K562 (cell line): ENCODE data around the gene ADGRB2. TPM values are rescaled to one million over a fixed set of nuclear protein-coding genes. Genes with fewer than 3 reads are reported as not detected.

ENCODE experiments used
- ATF4 ChIP-seq: fragments of 450-650 bp; formaldehyde crosslinking; IDR thresholded peaks from 2 replicates; pipeline ENCODE4 v1.4.0; 2022; ENCODE audit warnings: mild to moderate bottlenecking, moderate library complexity
- CGGBP1 ChIP-seq: fragments of 250-450 bp; sonication (Bioruptor Pico); IDR thresholded peaks from 2 replicates; pipeline ENCODE4 v1.9.0; 2021; ENCODE audit warnings: mild to moderate bottlenecking
- DPF2 ChIP-seq: fragments of 450-650 bp; IDR thresholded peaks from 2 replicates; pipeline ENCODE4 v1.6.1; 2016
- EZH2 ChIP-seq: IDR thresholded peaks from 2 replicates; pipeline ENCODE4 v1.6.1; 2012; ENCODE audit warnings: low read depth, mild to moderate bottlenecking, inconsistent platforms, low read length, borderline replicate concordance
- FOXA1 ChIP-seq: fragments of 450-650 bp; IDR thresholded peaks from 2 replicates; pipeline ENCODE4 v1.6.1; 2016; ENCODE audit warnings: mild to moderate bottlenecking, borderline replicate concordance
- HNRNPL ChIP-seq: fragments of 200-400 bp; formaldehyde crosslinking; IDR thresholded peaks from 2 replicates; pipeline ENCODE4 v1.6.1; 2017; ENCODE audit warnings: low read depth, mild to moderate bottlenecking, low read length
- JUND ChIP-seq, 2 experiments: IDR thresholded peaks; 2 replicates in 1 of 2; 3 replicates in 1 of 2; pipeline ENCODE4 v1.6.1; 2011; ENCODE audit warnings: borderline replicate concordance in 2 of 2, low read depth in 2 of 2, low read length in 2 of 2, improper control_type of control experiment in 1 of 2, missing biosample characterization in 1 of 2, missing genetic modification characterization in 1 of 2, missing genetic modification reagents in 1 of 2
- KDM2B ChIP-seq: fragments of 250-450 bp; sonication (Bioruptor Pico); IDR thresholded peaks from 2 replicates; pipeline ENCODE4 v1.8.0; 2021; ENCODE audit warnings: mild to moderate bottlenecking, moderate library complexity
- L3MBTL2 ChIP-seq: fragments of 450-650 bp; IDR thresholded peaks from 2 replicates; pipeline ENCODE4 v1.6.1; 2016; ENCODE audit warnings: mild to moderate bottlenecking, moderate library complexity
- MLLT1 ChIP-seq, 2 experiments: fragments of 450-650 bp; IDR thresholded peaks; 2 replicates each; pipeline ENCODE4 v1.6.1; 2016
- MTA3 ChIP-seq: fragments of 450-650 bp; formaldehyde crosslinking; IDR thresholded peaks from 2 replicates; pipeline ENCODE4 v1.6.1; 2017; ENCODE audit warnings: mild to moderate bottlenecking, borderline replicate concordance
- MXD1 ChIP-seq: fragments of 250-450 bp; sonication (Bioruptor Pico); IDR thresholded peaks from 2 replicates; pipeline ENCODE4 v1.8.0; 2021; ENCODE audit warnings: borderline replicate concordance, mild to moderate bottlenecking, moderate library complexity; ENCODE audit not compliant: poor library complexity, severe bottlenecking
- NR0B1 ChIP-seq: fragments of 450-650 bp; IDR thresholded peaks from one replicate; pipeline ENCODE4 v1.6.1; 2018; ENCODE audit warnings: mild to moderate bottlenecking, moderate library complexity; ENCODE audit not compliant: partially characterized antibody
- POLR2B ChIP-seq: fragments of 450-650 bp; IDR thresholded peaks from 2 replicates; pipeline ENCODE4 v1.6.1; 2018; ENCODE audit warnings: low read depth; ENCODE audit not compliant: partially characterized antibody
- PTBP1 ChIP-seq: fragments of 200-400 bp; formaldehyde crosslinking; IDR thresholded peaks from 2 replicates; pipeline ENCODE4 v1.6.1; 2017; ENCODE audit warnings: low read depth, low read length
- RCOR1 ChIP-seq, 2 experiments: IDR thresholded peaks; 2 replicates each; pipeline ENCODE4 v1.6.1; 2012; ENCODE audit warnings: low read depth in 2 of 2, low read length in 2 of 2, borderline replicate concordance in 1 of 2, improper control_type of control experiment in 1 of 2
- RFX7 ChIP-seq: fragments of 250-450 bp; sonication (Bioruptor Pico); IDR thresholded peaks from 2 replicates; pipeline ENCODE4 v1.5.1; 2021; ENCODE audit warnings: mild to moderate bottlenecking
- ZFPM2 ChIP-seq: fragments of 250-450 bp; sonication (Bioruptor Pico); IDR thresholded peaks from 2 replicates; pipeline ENCODE4 v1.5.1; 2022; ENCODE audit warnings: mild to moderate bottlenecking
- ZNF134 ChIP-seq: fragments of 250-450 bp; sonication (Bioruptor Pico); conservative IDR thresholded peaks from 2 replicates; pipeline ENCODE4 v1.4.0; 2020
- ZNF395 ChIP-seq: fragments of 200-800 bp; sonication (Bioruptor generic); IDR thresholded peaks from 2 replicates; pipeline ENCODE4 v1.6.1; 2017; ENCODE audit warnings: missing genetic modification characterization, missing compliant biosample characterization
- ZNF57 ChIP-seq: fragments of 450-650 bp; formaldehyde crosslinking; IDR thresholded peaks from 2 replicates; pipeline ENCODE4 v1.4.0; 2020; ENCODE audit warnings: mild to moderate bottlenecking, moderate library complexity
- ZNF668 ChIP-seq: fragments of 250-450 bp; sonication (Bioruptor Pico); IDR thresholded peaks from 2 replicates; pipeline ENCODE4 v1.8.0; 2022; ENCODE audit warnings: mild to moderate bottlenecking, inconsistent platforms
- polyA plus RNA-seq, 8 experiments: library from polyadenylated mRNA; depleted of rRNA in 4 of 8; stranded (reverse) in 5 of 8; unstranded in 3 of 8; fragments of >200 nt; fragmentation: Nextera tagmentation in 2 of 8; fragmentation: Illumina TruSeq in 1 of 8; extraction: Ambion mirVana in 2 of 8; extraction: Trizol in 1 of 8; gene quantifications; 2 replicates each; pipeline versions ENCODE4 v1.2.1 to v1.2.3, GENCODE V29; 2011 to 2014; ENCODE audit warnings: inconsistent platforms in 1 of 8, missing spikeins in 1 of 8
- total RNA-seq, 7 experiments: library from RNA; depleted of rRNA in 6 of 7; stranded (reverse); fragments of >200 nt in 6 of 7; fragmentation: Illumina TruSeq in 2 of 7; extraction: Trizol in 2 of 7; gene quantifications; 2 replicates each; pipeline versions ENCODE4 v1.2.1 to v1.2.3, GENCODE V29; 2011 to 2021; ENCODE audit warnings: low replicate concordance in 1 of 7

ADGRB2 gene
- total and polyA plus RNA-seq, 9 of the 15 experiments (the other 6 are each of a cell fraction or from before 2014, with no cell fraction given): 0.04 to 0.23 (median 0.20) TPM; not detected in 2

GRCh38 chr1:31762726-31763670 is 1.1 kb downstream of the ADGRB2 start (continued):
- TF ChIP-seq ZNF57 (CRISPR knock-in tag) (no peak), L3MBTL2 (no peak), EZH2 (peak; percentile 54; the same call in 1 of the 2 replicates), CGGBP1 (CRISPR knock-in tag) (no peak), HNRNPL (peak; percentile 91), FOXA1 (no peak), ATF4 (CRISPR knock-in tag) (no peak), RCOR1 (IDR thresholded peaks at IDR 0.05; ENCODE audit: borderline replicate concordance in 1 of 2, low read depth in 2 of 2, low read length in 2 of 2) (no peak), MTA3 (0 out of 2 replicates have a peak, but pooled peaks have one; percentile 28), NR0B1 (no peak), PTBP1 (no peak), DPF2 (no peak), ZNF668 (CRISPR knock-in tag) (no peak), RFX7 (CRISPR knock-in tag) (no peak), ZNF395 (CRISPR knock-in tag) (no peak), ZNF134 (CRISPR knock-in tag) (no peak), KDM2B (CRISPR knock-in tag) (peak; percentile 26; the same call in 1 of the 2 replicates), MXD1 (CRISPR knock-in tag) (no peak), JUND (IDR thresholded peaks at IDR 0.05; ENCODE audit: borderline replicate concordance, low read depth, low read length) (no peak), JUND (tag; IDR thresholded peaks at IDR 0.05; ENCODE audit: borderline replicate concordance, low read depth, low read length) (no peak), MLLT1 (IDR thresholded peaks at IDR 0.05) (no peak), POLR2B (no peak), ZFPM2 (CRISPR knock-in tag) (no peak)
